Right lobe of liver (tissue), 6 donors: ENCODE data around the gene SUCO. TPM values are rescaled to one million over a fixed set of nuclear protein-coding genes. Genes with fewer than 3 reads are reported as not detected.

Source experiments
- ATAC-seq, 4 donors: fragments of 200-7000 bp; cut with Tn5 transposase; one replicate each; pipeline ENCODE4 v1.9.1; 2020; ENCODE audit warnings: mild to moderate bottlenecking in 4 of 4, moderate library complexity in 4 of 4
- DNase-seq, 3 donors: peaks; one replicate each; pipeline ENCODE4 v3.0.0-alpha.2; 2020
- H3K27ac ChIP-seq, 3 donors: fragments of 200-600 bp; one replicate each; pipeline ENCODE4 v1.8.0; 2022
- H3K27me3 ChIP-seq, 2 donors: fragments of 200-600 bp; one replicate each; pipeline ENCODE4 v1.8.0; 2022
- H3K36me3 ChIP-seq, 4 donors: fragments of 200-600 bp; sonication (generic) in 1 of 4; one replicate each; pipeline versions ENCODE4 v1.5.1 to v1.8.0; 2017 to 2022; ENCODE audit warnings: control low read depth in 1 of 4
- H3K4me1 ChIP-seq, 4 donors: fragments of 200-600 bp; sonication (generic) in 1 of 4; one replicate each; pipeline versions ENCODE4 v1.5.1 to v1.8.0; 2017 to 2022; ENCODE audit warnings: control low read depth in 1 of 4
- H3K4me3 ChIP-seq, 3 donors: fragments of 200-600 bp; one replicate each; pipeline ENCODE4 v1.8.0; 2022
- H3K9me3 ChIP-seq, 4 donors: fragments of 200-600 bp; sonication (generic) in 1 of 4; one replicate each; pipeline versions ENCODE4 v1.5.1 to v1.8.0; 2017 to 2022; ENCODE audit warnings: control low read depth in 1 of 4
- CTCF ChIP-seq, 4 donors: fragments of 200-600 bp in 3 of 4; fragments of 450-650 bp in 1 of 4; IDR thresholded peaks; one replicate each; pipeline versions ENCODE4 v1.5.1 to v1.8.0; 2016 to 2022; ENCODE audit warnings: antibody characterized with exemption in 4 of 4, mild to moderate bottlenecking in 2 of 4
- POLR2A ChIP-seq: fragments of 450-650 bp; IDR thresholded peaks from one replicate; pipeline ENCODE4 v1.6.1; 2017; ENCODE audit warnings: antibody characterized with exemption, mild to moderate bottlenecking
- WGBS: methylation state at CpG from one replicate; pipeline ENCODE4 v1.1.6; 2018; ENCODE audit warnings: low coverage, low lambda C conversion rate; ENCODE audit not compliant: insufficient coverage; ENCODE audit errors: missing lambda C conversion rate; 5-methylcytosine and 5-hydroxymethylcytosine counted together
- intact Hi-C, 2 donors: fragments of 100-400 bp; cut with DNase I; formaldehyde crosslinking; loops; one replicate each; pipeline versions ENCODE4 v1.11.2 to v1.14.1; 2022
- total RNA-seq, 6 experiments: library from RNA; depleted of rRNA in 2 of 6; stranded (reverse); fragments of >200 nt in 2 of 6; fragmentation: NEBNext Ultra II Directional in 3 of 6; extraction: Animal tissue kit (Norgen Biotek cat#: 25700) in 3 of 6; gene quantifications; one replicate each; pipeline versions ENCODE4 v1.1.0 to v1.2.4, GENCODE V29; 2016 to 2023
- donor health status: DM: no; HTN: yes; CAD: no.
- donor health status: DM: no; HTN: no; CAD: no.
- donor health status: DM: no; HTN: no; CAD: no.
- donor health status: DM: no; HTN: yes; CAD: no.
- donor health status: DM: no; HTN: yes; CAD: no.

SUCO gene
- total RNA-seq, 6 experiments from 2014 or later: 6.6 to 17.9 (median 11.2) TPM

- peaks cover 0 to 10% (median 1%) of the 10 kb centered on the region in 4 donors for H3K4me1 ChIP-seq
- no peaks in the 10 kb centered on the region for H3K27me3 ChIP-seq
- no peak overlapping the region for H3K27ac ChIP-seq
- no peaks in the 10 kb centered on the region for H3K36me3 ChIP-seq
- 79% methylated on average over 3 of the region's 3 CpGs for WGBS
- ATAC-seq (peak in 2 of 4 donors; percentile 22 to 42), DNase-seq (no peak)
- no peak overlapping the region for H3K4me3 ChIP-seq
- H3K9me3 ChIP-seq: no peaks in the 10 kb centered on the region
- no peak for TF ChIP-seq CTCF (IDR thresholded peaks at IDR 0.05)
- TF ChIP-seq POLR2A: no peak
- intact Hi-C loops: no loop called here
These were observed 14.1 kb downstream of the SUCO start for GRCh38 chr1:172547071-172547470.

- ATAC-seq: no peak
- intact Hi-C loops: no loop called here
- WGBS: 55% methylated on average over 2 of the region's 2 CpGs
These were observed 16.8 kb downstream of the SUCO start for GRCh38 chr1:172549621-172550280.

GRCh38 chr1:172551279-172551678 is 18.3 kb downstream of the SUCO start:
- WGBS: 94% methylated on average over 6 of the region's 6 CpGs
- TF ChIP-seq CTCF (IDR thresholded peaks at IDR 0.05) (no peak), POLR2A (no peak)
- Histone ChIP-seq H3K9me3 (no peaks in the 10 kb centered on the region), H3K27me3 (no peaks in the 10 kb centered on the region), H3K4me1 (peaks cover 0 to 10% (median 1%) of the 10 kb centered on the region in 4 donors), H3K27ac (no peak overlapping the region), H3K36me3 (peaks cover 0 to 3% (median 0%) of the 10 kb centered on the region in 4 donors), H3K4me3 (no peak overlapping the region)
- DNase-seq: no peak
- no peak for ATAC-seq
- intact Hi-C loops: no loop called here

More at GRCh38 chr1:172549621-172550280, 16.8 kb downstream of the SUCO start:
- DNase-seq: no peak
- H3K9me3 ChIP-seq: no peaks in the 10 kb centered on the region
- H3K27me3 ChIP-seq: no peaks in the 10 kb centered on the region
- no peak overlapping the region for H3K27ac ChIP-seq
- no peak for TF ChIP-seq POLR2A
- TF ChIP-seq CTCF (IDR thresholded peaks at IDR 0.05): no peak
- no peak overlapping the region for H3K4me3 ChIP-seq
- peaks cover 0 to 10% (median 1%) of the 10 kb centered on the region in 4 donors for H3K4me1 ChIP-seq
- peaks cover 0 to 3% (median 0%) of the 10 kb centered on the region in 4 donors for H3K36me3 ChIP-seq

GRCh38 chr1:172554915-172555314 is 22.0 kb downstream of the SUCO start:
- H3K4me3 ChIP-seq: no peak overlapping the region
- no peaks in the 10 kb centered on the region for H3K9me3 ChIP-seq
- H3K4me1 ChIP-seq: peaks cover 0 to under 1% (median 0%) of the 10 kb centered on the region in 4 donors
- H3K36me3 ChIP-seq: peaks cover 0 to 9% (median 6%) of the 10 kb centered on the region in 4 donors
- intact Hi-C loops: no loop called here
- ATAC-seq: no peak
- no peaks in the 10 kb centered on the region for H3K27me3 ChIP-seq
- TF ChIP-seq CTCF (IDR thresholded peaks at IDR 0.05) (no peak), POLR2A (no peak)
- no peak for DNase-seq
- H3K27ac ChIP-seq: no peak overlapping the region
- WGBS: 92% methylated on average over 4 of the region's 4 CpGs
